NCI-H2029 (cell line): ENCODE results near the gene HDGF.
"Not testable (repeated sequence)": the region's sequence is repeated elsewhere in the genome, so short reads cannot be mapped to it uniquely, and the experiment has no call there.

Experiments used
- DNase-seq: peaks from one replicate; lab custom pipeline; 2025; lab: John Stamatoyannopoulos, UW

HDGF gene

GRCh38 chr1:156767101-156767878 lies 15.8 kb upstream of the HDGF start, which contains the start of gene PRCC:
TSS of gene PRCC (plus strand) at chr1:156767535. CDS start at chr1:156767772, 237 bp downstream.
- DNase-seq, result peak; percentile 98

GRCh38 chr1:156766298-156767100 lies 15.0 kb upstream of the HDGF start:
- no peak for DNase-seq

- no peak for DNase-seq
Observed at GRCh38 chr1:156765666-156766065, 14.2 kb upstream of the HDGF start.

- DNase-seq, result not testable (repeated sequence)
Observed at GRCh38 chr1:156765136-156765535, 13.7 kb upstream of the HDGF start.

GRCh38 chr1:156760796-156761104 lies 9.3 kb upstream of the HDGF start:
- DNase-seq, result no peak

- peak; percentile 18 for DNase-seq
Observed at GRCh38 chr1:156760092-156760795, 8.8 kb upstream of the HDGF start.

GRCh38 chr1:156757572-156758253 lies 6.2 kb upstream of the HDGF start:
- DNase-seq, result not testable (repeated sequence)

GRCh38 chr1:156756355-156756754 lies 4.9 kb upstream of the HDGF start:
- DNase-seq, result no peak

- no peak for DNase-seq
Observed at GRCh38 chr1:156755527-156755950, 4.1 kb upstream of the HDGF start.

GRCh38 chr1:156754219-156754618 lies 2.7 kb upstream of the HDGF start:
- DNase-seq, result no peak

GRCh38 chr1:156752843-156753482 lies 1.5 kb upstream of the HDGF start:
- no peak for DNase-seq

GRCh38 chr1:156751757-156752481 lies 444 bp upstream of the HDGF start:
- DNase-seq, result peak; percentile 96

GRCh38 chr1:156750711-156751450 lies 594 bp downstream of the HDGF start:
- no peak for DNase-seq

- peak; percentile 71 for DNase-seq
Observed at GRCh38 chr1:156750191-156750672, 1.2 kb downstream of the HDGF start.

GRCh38 chr1:156749419-156750118 lies 1.9 kb downstream of the HDGF start:
- no peak for DNase-seq

GRCh38 chr1:156748670-156749418 lies 2.6 kb downstream of the HDGF start:
- no peak for DNase-seq

- no peak for DNase-seq
Observed at GRCh38 chr1:156747742-156748669, 3.5 kb downstream of the HDGF start.
